K562 (cell line): ENCODE results near the gene CD82. TPM values are rescaled to one million over a fixed set of nuclear protein-coding genes. Genes with fewer than 3 reads are reported as not detected.

ENCODE experiments used
- BHLHE40 ChIP-seq: IDR thresholded peaks from 2 replicates; pipeline ENCODE4 v1.6.1; 2011; ENCODE audit warnings: low read length, improper control_type of control experiment
- CBX5 ChIP-seq: IDR thresholded peaks from 2 replicates; pipeline ENCODE4 v1.6.1; 2014; ENCODE audit warnings: low read depth, borderline replicate concordance
- CCAR2 ChIP-seq: fragments of 200-400 bp; formaldehyde crosslinking; IDR thresholded peaks from 2 replicates; pipeline ENCODE4 v1.6.1; 2017; ENCODE audit warnings: mild to moderate bottlenecking, low read depth, low read length
- CTBP1 ChIP-seq: fragments of 450-650 bp; IDR thresholded peaks from 2 replicates; pipeline ENCODE4 v1.6.1; 2016; ENCODE audit warnings: borderline replicate concordance
- CUX1 ChIP-seq: fragments of 200-800 bp; sonication (Bioruptor generic); IDR thresholded peaks from 2 replicates; pipeline ENCODE4 v1.6.1; 2016; ENCODE audit warnings: missing genetic modification characterization, missing compliant biosample characterization
- ELF1 ChIP-seq: fragments of 200-800 bp; sonication (Bioruptor generic); IDR thresholded peaks from 2 replicates; pipeline ENCODE4 v1.6.1; 2016; ENCODE audit warnings: missing genetic modification characterization, missing compliant biosample characterization
- HDAC1 ChIP-seq, 2 experiments: fragments of 450-650 bp; IDR thresholded peaks; 2 replicates each; pipeline ENCODE4 v1.6.1; 2016 to 2017; ENCODE audit warnings: inconsistent platforms in 1 of 2, mild to moderate bottlenecking in 1 of 2, moderate library complexity in 1 of 2
- HMGN3 ChIP-seq: IDR thresholded peaks from 2 replicates; pipeline ENCODE4 v1.6.1; 2011; ENCODE audit warnings: borderline replicate concordance, low read depth, mild to moderate bottlenecking, mixed read lengths, low read length; ENCODE audit not compliant: insufficient read length; ENCODE audit errors: extremely low read depth
- JUNB ChIP-seq: fragments of 450-650 bp; formaldehyde crosslinking; conservative IDR thresholded peaks from 2 replicates; pipeline ENCODE4 v1.4.0; 2020; ENCODE audit warnings: mild to moderate bottlenecking
- RNF219 ChIP-seq: fragments of 250-450 bp; sonication (Bioruptor Pico); IDR thresholded peaks from 2 replicates; pipeline ENCODE4 v1.5.0; 2022; ENCODE audit warnings: mild to moderate bottlenecking
- SRSF1 ChIP-seq: fragments of 200-400 bp; formaldehyde crosslinking; IDR thresholded peaks from 2 replicates; pipeline ENCODE4 v1.6.1; 2017; ENCODE audit warnings: mild to moderate bottlenecking, low read depth, low read length, moderate library complexity
- ZBTB11 ChIP-seq, 3 experiments: fragments of 200-800 bp in 1 of 3; fragments of 250-450 bp in 1 of 3; fragments of 450-650 bp in 1 of 3; sonication (Bioruptor Pico) in 1 of 3; sonication (Bioruptor generic) in 1 of 3; formaldehyde crosslinking in 1 of 3; IDR thresholded peaks; 2 replicates each; pipeline versions ENCODE4 v1.6.1 to v1.8.0; 2016 to 2022; ENCODE audit warnings: mild to moderate bottlenecking in 2 of 3, missing genetic modification characterization in 2 of 3, missing compliant biosample characterization in 1 of 3, moderate library complexity in 1 of 3
- ZNF384 ChIP-seq: IDR thresholded peaks from 2 replicates; pipeline ENCODE4 v1.6.1; 2012; ENCODE audit warnings: low read depth, low read length, improper control_type of control experiment
- polyA plus RNA-seq, 8 experiments: library from polyadenylated mRNA; depleted of rRNA in 4 of 8; stranded (reverse) in 5 of 8; unstranded in 3 of 8; fragments of >200 nt; fragmentation: Nextera tagmentation in 2 of 8; fragmentation: Illumina TruSeq in 1 of 8; extraction: Ambion mirVana in 2 of 8; extraction: Trizol in 1 of 8; gene quantifications; 2 replicates each; pipeline versions ENCODE4 v1.2.1 to v1.2.3, GENCODE V29; 2011 to 2014; ENCODE audit warnings: inconsistent platforms in 1 of 8, missing spikeins in 1 of 8
- total RNA-seq, 7 experiments: library from RNA; depleted of rRNA in 6 of 7; stranded (reverse); fragments of >200 nt in 6 of 7; fragmentation: Illumina TruSeq in 2 of 7; extraction: Trizol in 2 of 7; gene quantifications; 2 replicates each; pipeline versions ENCODE4 v1.2.1 to v1.2.3, GENCODE V29; 2011 to 2021; ENCODE audit warnings: low replicate concordance in 1 of 7
- TF ChIP-seq, protein P1 (sequence below): fragments of 450-650 bp; IDR thresholded peaks from 2 replicates; pipeline ENCODE4 v1.6.1; 2016; ENCODE audit warnings: low read depth, mild to moderate bottlenecking, moderate library complexity

CD82 gene
- total and polyA plus RNA-seq, 9 of the 15 experiments (the other 6 are each of a cell fraction or from before 2014, with no cell fraction given) = 0.27 to 9.4 (median 3.0) TPM

DNA sequence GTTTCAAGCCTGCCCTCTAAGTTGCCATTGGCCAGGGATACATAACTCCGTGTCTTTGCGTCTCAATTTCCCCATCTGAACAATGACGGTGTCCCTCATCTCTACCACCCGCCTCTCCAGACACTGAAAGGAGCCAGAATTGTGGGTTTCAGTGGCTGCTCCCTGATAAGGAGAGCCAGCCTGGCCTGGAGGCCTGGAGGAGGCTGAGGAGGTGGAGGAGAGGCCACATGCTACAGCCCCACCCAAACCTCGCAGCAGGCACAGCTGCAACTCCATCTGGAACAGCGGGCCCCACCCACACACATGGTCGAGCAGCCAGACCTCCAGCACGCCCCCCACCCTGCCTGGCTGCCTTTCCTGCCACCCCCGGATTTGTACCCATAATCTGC is 34.4 kb upstream of the CD82 start (continued):
- TF ChIP-seq SRSF1 (no peak), BHLHE40 (peak; percentile 43), CBX5 (peak; percentile 50; the same call in 1 of the 2 replicates), JUNB (no peak), CUX1 (no peak; the same call in 1 of the 2 replicates), CCAR2 (no peak), RNF219 (CRISPR knock-in tag) (no peak), ZBTB11 (CRISPR knock-in tag; IDR thresholded peaks at IDR 0.05) (peak in 1 of 3 experiments; percentile 31; a peak in 1 of 6 replicates), CTBP1 (peak; percentile 66; the same call in 1 of the 2 replicates), ELF1 (tag) (no peak), HDAC1 (IDR thresholded peaks at IDR 0.05) (peak in 1 of 2 experiments; percentile 72; a peak in 1 of 4 replicates), ZNF384 (no peak), HMGN3 (peak; percentile 66)
- TF ChIP-seq, protein P1, sequence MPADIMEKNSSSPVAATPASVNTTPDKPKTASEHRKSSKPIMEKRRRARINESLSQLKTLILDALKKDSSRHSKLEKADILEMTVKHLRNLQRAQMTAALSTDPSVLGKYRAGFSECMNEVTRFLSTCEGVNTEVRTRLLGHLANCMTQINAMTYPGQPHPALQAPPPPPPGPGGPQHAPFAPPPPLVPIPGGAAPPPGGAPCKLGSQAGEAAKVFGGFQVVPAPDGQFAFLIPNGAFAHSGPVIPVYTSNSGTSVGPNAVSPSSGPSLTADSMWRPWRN = no peak
